Small intestine (tissue), 7 donors: ENCODE measurements around the gene EPN3. TPM values are rescaled to one million over a fixed set of nuclear protein-coding genes. Genes with fewer than 3 reads are reported as not detected.

Source experiments
- DNase-seq, 2 donors: peaks; one replicate each; pipeline versions ENCODE4 v3.0.0 to v3.0.0-alpha.2; 2013
- FAIRE-seq: peaks from 2 replicates; lab custom pipeline; 2012; peaks lifted over from hg19 to GRCh38; lab: Jason Lieb, UNC
- H3K27ac ChIP-seq, 3 donors: one replicate each; pipeline ENCODE4 v1.5.1; 2013; ENCODE audit warnings: low read length in 2 of 3, mild to moderate bottlenecking in 2 of 3, control low read depth in 1 of 3, inconsistent platforms in 1 of 3, low read depth in 1 of 3, moderate library complexity in 1 of 3
- H3K27me3 ChIP-seq, 3 donors: one replicate each; pipeline ENCODE4 v1.6.1; 2013; ENCODE audit warnings: low read length in 3 of 3, inconsistent platforms in 1 of 3; ENCODE audit not compliant: control insufficient read depth in 3 of 3, insufficient read depth in 3 of 3
- H3K36me3 ChIP-seq, 3 donors: one replicate each; pipeline ENCODE4 v1.6.1; 2013; ENCODE audit warnings: low read length in 3 of 3, inconsistent platforms in 1 of 3, low read depth in 1 of 3, mild to moderate bottlenecking in 1 of 3, moderate library complexity in 1 of 3; ENCODE audit not compliant: control insufficient read depth in 3 of 3, insufficient read depth in 2 of 3
- H3K4me1 ChIP-seq, 3 donors: one replicate each; pipeline ENCODE4 v1.6.1; 2013; ENCODE audit warnings: low read length in 2 of 3, inconsistent platforms in 1 of 3, low read depth in 1 of 3, mild to moderate bottlenecking in 1 of 3, moderate library complexity in 1 of 3; ENCODE audit not compliant: control insufficient read depth in 3 of 3, insufficient read depth in 2 of 3
- H3K4me3 ChIP-seq, 3 donors: one replicate each; pipeline ENCODE4 v1.5.1; 2013; ENCODE audit warnings: low read length in 3 of 3, control low read depth in 1 of 3, inconsistent platforms in 1 of 3, low read depth in 1 of 3, mild to moderate bottlenecking in 1 of 3, moderate library complexity in 1 of 3
- H3K9me3 ChIP-seq, 2 donors: one replicate each; pipeline ENCODE4 v1.6.1; 2013; ENCODE audit warnings: low read depth in 1 of 2, low read length in 1 of 2; ENCODE audit not compliant: control insufficient read depth in 2 of 2, insufficient read depth in 1 of 2
- WGBS, 3 donors: extraction: QIAGEN DNeasy Blood & Tissue Kit; methylation state at CpG; one replicate each; pipeline ENCODE4 v1.1.7; 2013; 5-methylcytosine and 5-hydroxymethylcytosine counted together
- polyA plus RNA-seq, 4 donors: library from polyadenylated mRNA; stranded (reverse) in 3 of 4; unstranded in 1 of 4; fragments of 200-250 nt in 3 of 4; fragments of 120-200 nt in 1 of 4; gene quantifications; one replicate each; pipeline versions ENCODE4 v1.2.1 to v1.2.3, GENCODE V29; 2013
- donor health status: healthy with polysubstance abuse.
- donor health status: control.
- donor health status: control.
- donor health status: Bipolar disorder and iron deficiency.
- donor health status: healthy.

EPN3 gene
- polyA plus RNA-seq, 4 donors, result 5.4 to 28.1 (median 11.5) TPM

- Histone ChIP-seq H3K36me3 (peaks cover 0 to 78% (median 0%) of the 10 kb centered on the region in 3 donors), H3K4me1 (peaks cover 0 to 12% (median 0%) of the 10 kb centered on the region in 3 donors), H3K9me3 (no peaks in the 10 kb centered on the region), H3K4me3 (no peak overlapping the region), H3K27ac (no peak overlapping the region), H3K27me3 (no peaks in the 10 kb centered on the region)
- WGBS, 3 donors, result 87 to 94% (median 89%) methylated on average over 11 to 12 of the region's 12 CpGs
- no peak for DNase-seq
- no peak for FAIRE-seq
Observed at GRCh38 chr17:50551884-50552283, 19.3 kb downstream of the EPN3 start.

DNA sequence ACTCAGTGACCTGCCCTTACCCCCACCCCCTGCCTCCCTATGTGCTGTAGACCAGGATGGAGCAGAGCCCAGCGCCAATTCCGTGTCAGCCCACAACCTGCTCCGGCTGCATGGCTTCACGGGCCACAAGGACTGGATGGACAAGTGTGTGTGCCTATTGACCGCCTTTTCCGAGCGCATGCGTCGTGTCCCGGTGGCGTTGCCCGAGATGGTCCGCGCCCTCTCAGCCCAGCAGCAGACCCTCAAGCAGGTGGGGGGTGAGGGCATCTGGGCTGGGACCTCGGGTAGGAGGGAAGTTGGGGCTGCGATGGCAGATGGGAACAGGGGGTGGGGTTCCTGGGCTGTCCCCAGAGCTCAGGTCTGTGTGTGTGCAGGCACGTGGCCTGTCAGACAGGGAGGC, 21.7 kb downstream of the EPN3 start:
- H3K4me3 ChIP-seq, result no peak overlapping the region
- DNase-seq (no peak), FAIRE-seq (no peak)
- peaks cover 0 to 18% (median 0%) of the 10 kb centered on the region in 3 donors for H3K27me3 ChIP-seq
- 93 to 97% (median 94%) methylated on average over 17 of the region's 17 CpGs for WGBS, 3 donors
- H3K4me1 ChIP-seq, result peaks cover 0 to 10% (median 0%) of the 10 kb centered on the region in 3 donors
- peaks cover 0 to 68% (median 0%) of the 10 kb centered on the region in 3 donors for H3K36me3 ChIP-seq
- no peaks in the 10 kb centered on the region for H3K9me3 ChIP-seq
- H3K27ac ChIP-seq, result no peak overlapping the region

- Histone ChIP-seq H3K36me3 (peaks cover 0 to 42% (median 0%) of the 10 kb centered on the region in 3 donors), H3K4me3 (no peak overlapping the region), H3K4me1 (peaks cover 0 to 16% (median 5%) of the 10 kb centered on the region in 3 donors), H3K9me3 (no peaks in the 10 kb centered on the region), H3K27me3 (peaks cover 0 to 39% (median 4%) of the 10 kb centered on the region in 3 donors), H3K27ac (no peak overlapping the region)
- FAIRE-seq, result no peak
- 64 to 77% (median 67%) methylated on average over 5 of the region's 5 CpGs for WGBS, 3 donors
- no peak for DNase-seq
Observed at GRCh38 chr17:50556803-50557202, 24.3 kb downstream of the EPN3 start.

GRCh38 chr17:50557630-50558029, 25.1 kb downstream of the EPN3 start:
- H3K9me3 ChIP-seq, result no peaks in the 10 kb centered on the region
- peaks cover 0 to 47% (median 10%) of the 10 kb centered on the region in 3 donors for H3K27me3 ChIP-seq
- FAIRE-seq (no peak), DNase-seq (no peak)
- peaks cover 0 to 36% (median 0%) of the 10 kb centered on the region in 3 donors for H3K36me3 ChIP-seq
- WGBS, 3 donors, result 65 to 88% (median 77%) methylated on average over 4 of the region's 4 CpGs
- no peak overlapping the region for H3K4me3 ChIP-seq
- peaks cover 0 to 20% (median 5%) of the 10 kb centered on the region in 3 donors for H3K4me1 ChIP-seq
- H3K27ac ChIP-seq, result no peak overlapping the region

DNA sequence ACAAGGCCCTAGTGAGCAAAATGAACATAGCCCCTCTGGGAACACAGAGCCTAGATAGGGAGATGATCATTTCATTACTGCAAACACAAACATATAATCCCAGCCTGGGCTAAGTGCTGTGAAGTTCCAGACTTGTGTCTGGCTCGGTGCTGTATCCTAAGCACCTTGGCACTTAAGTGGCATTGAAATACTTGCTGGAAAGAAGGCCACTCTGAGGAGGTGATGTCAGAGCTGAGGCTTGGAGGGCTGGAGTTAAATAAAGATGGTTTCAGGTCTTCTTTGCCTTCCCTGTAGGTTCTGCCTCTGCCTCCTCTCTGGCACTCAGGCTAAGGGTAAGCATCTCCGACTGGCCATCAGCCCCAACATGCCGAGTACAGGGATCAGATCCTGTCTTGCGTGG, 25.6 kb downstream of the EPN3 start:
- no peak for FAIRE-seq
- H3K9me3 ChIP-seq, result no peaks in the 10 kb centered on the region
- 64 to 74% (median 71%) methylated on average over 4 of the region's 4 CpGs for WGBS, 3 donors
- H3K27me3 ChIP-seq, result peaks cover 0 to 52% (median 13%) of the 10 kb centered on the region in 3 donors
- peaks cover 0 to 20% (median 5%) of the 10 kb centered on the region in 3 donors for H3K4me1 ChIP-seq
- no peak overlapping the region for H3K4me3 ChIP-seq
- DNase-seq, result no peak
- H3K27ac ChIP-seq, result no peak overlapping the region
- H3K36me3 ChIP-seq, result peaks cover 0 to 36% (median 0%) of the 10 kb centered on the region in 3 donors

GRCh38 chr17:50558581-50558940, 26.0 kb downstream of the EPN3 start:
- Histone ChIP-seq H3K27ac (no peak overlapping the region), H3K4me1 (peaks cover 0 to 20% (median 5%) of the 10 kb centered on the region in 3 donors), H3K27me3 (peaks cover 0 to 56% (median 13%) of the 10 kb centered on the region in 3 donors), H3K36me3 (peaks cover 0 to 31% (median 0%) of the 10 kb centered on the region in 3 donors), H3K4me3 (no peak overlapping the region), H3K9me3 (no peaks in the 10 kb centered on the region)
- DNase-seq, result no peak
- WGBS, 3 donors, result 10 to 17% (median 10%) methylated on average over 18 of the region's 18 CpGs
- FAIRE-seq, result no peak

- no peaks in the 10 kb centered on the region for H3K9me3 ChIP-seq
- WGBS, 3 donors, result 0 to 3% (median 2%) methylated on average over 47 to 55 of the region's 55 CpGs
- FAIRE-seq, result no peak
- peaks cover 0 to 26% (median 0%) of the 10 kb centered on the region in 3 donors for H3K36me3 ChIP-seq
- peaks cover 0 to 20% (median 5%) of the 10 kb centered on the region in 3 donors for H3K4me1 ChIP-seq
- peak in 1 of 2 donors; percentile 49 for DNase-seq
- no peak overlapping the region for H3K27ac ChIP-seq
- H3K4me3 ChIP-seq, result peak overlapping the region in 2 of 3 donors; percentile 9 to 55
- peaks cover 0 to 62% (median 13%) of the 10 kb centered on the region in 3 donors for H3K27me3 ChIP-seq
Observed at GRCh38 chr17:50558941-50559614, 26.5 kb downstream of the EPN3 start.

- H3K27ac ChIP-seq, result peak overlapping the region in 1 of 3 donors; percentile 65
- peak overlapping the region in 2 of 3 donors; percentile 49 to 55 for H3K4me3 ChIP-seq
- peak; percentile 52 to 71 for DNase-seq
- peaks cover 0 to 20% (median 5%) of the 10 kb centered on the region in 3 donors for H3K4me1 ChIP-seq
- peaks cover 0 to 68% (median 17%) of the 10 kb centered on the region in 3 donors for H3K27me3 ChIP-seq
- 3 to 6% (median 3%) methylated on average over 26 to 27 of the region's 27 CpGs for WGBS, 3 donors
- H3K36me3 ChIP-seq, result peaks cover 0 to 19% (median 0%) of the 10 kb centered on the region in 3 donors
- no peaks in the 10 kb centered on the region for H3K9me3 ChIP-seq
- no peak for FAIRE-seq
Observed at GRCh38 chr17:50559674-50560184, 27.2 kb downstream of the EPN3 start.
